Activated CD4-positive, alpha-beta T cell treated with anti-CD3 and anti-CD28 coated beads, Interleukin-2, amount 10 ng/mL, durations not matched to agents 7 days and 5 days (primary cell): ENCODE results near the gene ITPKC. TPM values are rescaled to one million over a fixed set of nuclear protein-coding genes. Genes with fewer than 3 reads are reported as not detected.
A peak's percentile ranks its signal among the peaks of the same experiment; 100 is the strongest.

ENCODE experiments used
- CTCF ChIA-PET: fragments of 350-600 bp; sonication (Branson Sonifier 250); formaldehyde crosslinking; loops from one replicate; lab custom pipeline; 2021; ENCODE audit warnings: antibody characterized with exemption; lab: Charles Lee
- POLR2A ChIA-PET: fragments of 350-600 bp; sonication (Branson Sonifier 250); formaldehyde crosslinking; loops from one replicate; lab custom pipeline; 2021; ENCODE audit warnings: antibody characterized with exemption; lab: Charles Lee
- DNase-seq: peaks from one replicate; pipeline ENCODE4 v3.0.0-alpha.2; 2020
- H3K27ac Mint-ChIP-seq: one replicate; pipeline ENCODE4 v1.8.0; 2021; ENCODE audit warnings: mild to moderate bottlenecking, moderate library complexity, mixed read lengths
- H3K27me3 Mint-ChIP-seq: one replicate; pipeline ENCODE4 v1.8.0; 2021; ENCODE audit warnings: mixed read lengths
- H3K36me3 Mint-ChIP-seq: one replicate; pipeline ENCODE4 v1.8.0; 2021; ENCODE audit warnings: low read depth, mixed read lengths
- H3K4me1 Mint-ChIP-seq: one replicate; pipeline ENCODE4 v1.8.0; 2021; ENCODE audit warnings: mixed read lengths
- H3K4me3 Mint-ChIP-seq: one replicate; pipeline ENCODE4 v1.8.0; 2021; ENCODE audit warnings: mild to moderate bottlenecking, moderate library complexity, mixed read lengths
- H3K9me3 Mint-ChIP-seq: one replicate; pipeline ENCODE4 v1.8.0; 2021; ENCODE audit warnings: mixed read lengths
- total RNA-seq, 2 experiments: library from RNA; stranded (reverse); gene quantifications; one replicate each; pipeline ENCODE4 v1.2.3, GENCODE V29; 2021

The ITPKC gene
- total RNA-seq, 2 experiments from 2014 or later = 4.8 TPM

DNA sequence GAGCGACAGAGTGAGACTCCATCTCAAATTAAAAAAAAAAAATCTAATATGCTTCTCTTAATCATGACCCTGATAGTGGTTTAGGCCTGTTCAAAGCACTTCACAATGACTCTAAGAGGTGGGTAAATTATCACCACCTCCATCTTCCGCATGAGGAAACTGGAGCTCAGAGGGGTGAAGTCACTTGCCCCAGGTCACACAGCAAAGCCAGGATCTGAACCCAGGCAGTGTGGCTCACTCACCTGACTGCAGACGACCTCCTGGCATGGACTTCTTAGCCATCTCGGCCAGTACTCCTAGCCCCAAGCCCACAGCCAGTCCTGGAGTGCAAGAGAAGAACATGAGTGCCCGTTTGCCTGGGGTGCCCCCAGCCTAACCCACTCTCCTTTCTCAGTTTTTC lies 7.1 kb upstream of the ITPKC start:
- DNase-seq = no peak
- ChIA-PET POLR2A (no interaction called here), CTCF (no interaction called here)
- Mint-ChIP-seq H3K27me3 (no peaks in the 10 kb centered on the region), H3K36me3 (peaks cover 32% of the 10 kb centered on the region), H3K9me3 (no peaks in the 10 kb centered on the region), H3K4me1 (peaks cover 22% of the 10 kb centered on the region), H3K4me3 (no peak overlapping the region), H3K27ac (no peak overlapping the region)

DNA sequence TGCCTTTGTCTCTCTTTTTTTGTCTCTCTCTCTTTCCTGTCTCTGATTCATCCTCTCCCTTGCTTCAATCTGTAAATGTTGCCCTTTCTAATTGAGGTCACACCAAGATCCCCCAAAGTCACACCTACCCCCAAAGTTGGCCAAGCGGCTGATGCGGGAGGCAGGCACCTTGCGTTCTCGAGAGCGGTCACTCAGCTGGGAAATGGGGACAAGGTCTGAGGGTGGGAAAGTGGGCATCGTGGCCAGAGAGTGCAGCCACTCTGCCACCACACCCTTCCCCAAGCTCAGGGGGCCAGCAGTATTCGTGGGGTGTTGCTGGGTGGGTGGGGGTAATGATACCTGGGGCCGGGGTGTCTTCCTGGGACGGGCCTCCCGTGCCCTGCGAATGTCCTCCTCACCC lies 3.0 kb upstream of the ITPKC start:
- Mint-ChIP-seq H3K4me3 (peak overlapping the region; percentile 53), H3K27me3 (no peaks in the 10 kb centered on the region), H3K36me3 (peaks cover 22% of the 10 kb centered on the region), H3K4me1 (peaks cover 54% of the 10 kb centered on the region), H3K9me3 (no peaks in the 10 kb centered on the region), H3K27ac (peak overlapping the region; percentile 54)
- DNase-seq = no peak
- CTCF ChIA-PET = interaction anchor here (0.5 to 0.6 kb wide), 2 partner anchors 309 to 1971 kb away, joined by 3 to 4 read pairs; no protein-coding TSS in a partner anchor
- POLR2A ChIA-PET = no interaction called here

DNA sequence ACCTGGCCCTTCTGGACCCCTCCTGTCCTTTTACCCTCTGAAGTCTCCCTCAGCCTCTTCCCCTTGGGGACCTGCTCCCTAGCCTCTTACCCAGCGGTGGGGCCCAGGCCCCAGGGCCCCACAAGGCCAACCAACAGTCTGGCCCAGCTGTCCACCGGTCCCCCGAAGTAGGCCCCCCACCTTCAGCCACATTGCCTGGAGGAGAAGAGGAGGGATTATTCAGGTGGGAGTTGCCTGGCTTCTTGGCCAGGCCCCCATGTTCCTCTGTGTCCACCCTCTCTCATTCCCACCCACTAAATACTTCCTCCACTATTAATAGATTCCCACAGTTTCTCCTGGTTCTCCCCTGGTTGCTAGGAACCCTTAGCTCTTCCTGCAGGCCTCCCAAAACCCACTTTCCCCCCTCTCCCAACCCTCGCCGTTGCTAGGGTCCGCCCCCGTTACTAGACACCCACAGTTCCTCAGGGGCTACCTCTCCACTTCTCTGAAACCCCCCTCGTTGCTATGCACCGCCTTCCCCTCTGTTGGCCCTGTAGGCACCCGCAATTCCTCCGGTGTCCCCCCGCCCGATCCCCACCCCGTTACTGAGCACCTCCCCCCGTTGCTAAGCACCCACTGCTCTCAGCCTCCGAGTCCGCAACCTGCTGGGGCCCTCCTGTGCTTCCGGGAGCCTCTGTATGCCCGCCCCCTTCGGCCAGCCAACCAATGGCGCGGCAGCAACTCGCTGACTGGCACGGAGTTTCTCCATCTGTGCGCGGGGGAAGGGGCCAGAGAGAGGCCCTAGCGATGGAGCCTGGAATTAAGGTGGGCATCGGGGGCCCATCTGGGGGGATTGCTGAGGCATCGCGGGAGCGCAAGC lies 2.2 kb upstream of the ITPKC start:
- no peaks in the 10 kb centered on the region for H3K27me3 Mint-ChIP-seq
- peaks cover 62% of the 10 kb centered on the region for H3K4me1 Mint-ChIP-seq
- H3K36me3 Mint-ChIP-seq = peaks cover 18% of the 10 kb centered on the region
- H3K27ac Mint-ChIP-seq = peak overlapping the region; percentile 97
- peak; percentile 95 for DNase-seq
- H3K4me3 Mint-ChIP-seq = peak overlapping the region; percentile 93
- H3K9me3 Mint-ChIP-seq = no peaks in the 10 kb centered on the region
- CTCF ChIA-PET = no interaction called here
- POLR2A ChIA-PET = no interaction called here

DNA sequence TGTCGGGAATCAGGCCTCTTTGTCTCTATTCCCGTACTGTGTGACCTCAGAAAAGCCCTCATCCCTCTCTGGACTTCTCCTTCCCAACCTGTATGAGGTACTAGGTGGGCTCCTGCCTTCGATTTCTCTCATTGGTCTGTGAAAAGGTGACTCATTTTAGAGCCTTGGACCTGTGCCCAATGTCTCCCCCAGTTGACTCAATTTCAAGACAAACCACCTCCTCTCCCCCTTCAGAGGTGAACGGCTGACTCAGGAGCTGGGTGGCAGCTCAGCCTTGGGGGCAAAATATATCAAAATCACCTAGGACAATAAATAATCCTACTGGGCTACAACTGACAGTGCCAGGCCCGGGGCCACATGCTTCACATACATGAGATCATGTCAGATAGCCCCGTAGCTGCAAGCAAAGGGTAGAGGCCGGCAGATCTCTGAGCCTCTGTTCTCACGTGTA lies 856 bp upstream of the ITPKC start:
- Mint-ChIP-seq H3K27me3 (no peaks in the 10 kb centered on the region), H3K4me3 (peak overlapping the region; percentile 93), H3K9me3 (no peaks in the 10 kb centered on the region), H3K4me1 (peaks cover 76% of the 10 kb centered on the region), H3K27ac (peak overlapping the region; percentile 97), H3K36me3 (peaks cover 21% of the 10 kb centered on the region)
- CTCF ChIA-PET = interaction anchor here (0.9 to 1.6 kb wide), 3 partner anchors 9 to 52 kb away, joined by 3 to 5 read pairs (median 3); no protein-coding TSS in a partner anchor
- DNase-seq = peak; percentile 25
- POLR2A ChIA-PET = interaction anchor here (0.6 kb wide), 1 partner anchor 547 kb away, joined by 3 read pairs; no protein-coding TSS in a partner anchor

DNA sequence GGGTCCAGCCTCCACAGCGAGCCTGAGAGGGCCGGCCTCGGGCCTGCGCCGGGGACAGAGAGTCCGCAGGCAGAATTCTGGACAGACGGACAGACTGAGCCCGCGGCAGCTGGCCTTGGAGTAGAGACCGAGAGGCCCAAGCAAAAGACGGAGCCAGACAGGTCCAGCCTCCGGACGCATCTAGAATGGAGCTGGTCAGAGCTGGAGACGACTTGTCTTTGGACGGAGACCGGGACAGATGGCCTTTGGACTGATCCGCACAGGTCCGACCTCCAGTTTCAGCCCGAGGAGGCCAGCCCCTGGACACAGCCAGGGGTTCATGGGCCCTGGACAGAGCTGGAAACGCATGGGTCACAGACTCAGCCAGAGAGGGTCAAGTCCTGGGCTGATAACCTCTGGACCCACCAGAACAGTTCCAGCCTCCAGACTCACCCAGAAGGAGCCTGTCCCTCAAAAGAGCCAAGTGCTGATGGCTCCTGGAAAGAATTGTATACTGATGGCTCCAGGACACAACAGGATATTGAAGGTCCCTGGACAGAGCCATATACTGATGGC lies 490 bp downstream of the ITPKC start:
- CTCF ChIA-PET = interaction anchor here (0.6 to 1.6 kb wide), 6 partner anchors 10 to 33 kb away, joined by 3 to 5 read pairs (median 4); partner anchors contain the start of genes ACTMAP and SNRPA
- POLR2A ChIA-PET = interaction anchor here (0.5 to 1.0 kb wide), 2 partner anchors 26 to 61 kb away, joined by 3 to 4 read pairs; partner anchors contain the start of gene RAB4B
- H3K27me3 Mint-ChIP-seq = no peaks in the 10 kb centered on the region
- H3K4me3 Mint-ChIP-seq = peak overlapping the region; percentile 81
- H3K4me1 Mint-ChIP-seq = peaks cover 73% of the 10 kb centered on the region
- H3K36me3 Mint-ChIP-seq = peaks cover 17% of the 10 kb centered on the region
- DNase-seq = no peak
- no peaks in the 10 kb centered on the region for H3K9me3 Mint-ChIP-seq
- H3K27ac Mint-ChIP-seq = peak overlapping the region; percentile 72

DNA sequence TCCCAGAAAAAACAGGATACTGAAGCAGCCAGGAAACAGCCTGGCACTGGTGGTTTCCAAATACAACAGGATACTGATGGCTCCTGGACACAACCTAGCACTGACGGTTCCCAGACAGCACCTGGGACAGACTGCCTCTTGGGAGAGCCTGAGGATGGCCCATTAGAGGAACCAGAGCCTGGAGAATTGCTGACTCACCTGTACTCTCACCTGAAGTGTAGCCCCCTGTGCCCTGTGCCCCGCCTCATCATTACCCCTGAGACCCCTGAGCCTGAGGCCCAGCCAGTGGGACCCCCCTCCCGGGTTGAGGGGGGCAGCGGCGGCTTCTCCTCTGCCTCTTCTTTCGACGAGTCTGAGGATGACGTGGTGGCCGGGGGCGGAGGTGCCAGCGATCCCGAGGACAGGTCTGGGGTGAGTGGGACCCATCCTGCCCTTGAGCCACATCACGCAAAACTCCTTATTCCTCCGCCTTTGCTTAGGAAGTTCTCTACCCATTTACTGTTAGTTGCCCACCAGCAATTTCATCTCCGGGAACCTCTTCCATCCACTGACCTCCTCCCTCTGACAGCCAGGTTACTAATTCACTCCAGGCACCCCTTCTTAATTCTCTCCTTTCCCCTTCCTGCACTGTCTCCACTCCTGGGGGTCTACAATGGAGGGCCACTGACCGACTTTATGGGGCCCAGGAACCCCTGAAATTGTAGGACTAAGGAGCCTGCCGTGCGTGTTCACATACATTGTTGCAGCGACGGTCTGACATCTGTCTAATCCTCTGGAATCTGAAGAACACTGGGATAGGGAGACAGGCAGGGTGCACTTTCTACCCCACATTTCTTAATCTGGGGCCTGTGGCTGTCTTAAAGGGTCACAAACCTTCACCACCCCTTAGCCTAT lies 1.2 kb downstream of the ITPKC start:
- Mint-ChIP-seq H3K27ac (peak overlapping the region; percentile 90), H3K4me1 (peaks cover 72% of the 10 kb centered on the region), H3K9me3 (no peaks in the 10 kb centered on the region), H3K4me3 (peak overlapping the region; percentile 81), H3K36me3 (peaks cover 13% of the 10 kb centered on the region), H3K27me3 (no peaks in the 10 kb centered on the region)
- ChIA-PET CTCF (interaction anchor here (0.6 to 1.5 kb wide), 4 partner anchors 10 to 32 kb away, joined by 3 to 5 read pairs (median 4); partner anchors contain the start of genes ACTMAP and SNRPA), POLR2A (no interaction called here)
- no peak for DNase-seq

DNA sequence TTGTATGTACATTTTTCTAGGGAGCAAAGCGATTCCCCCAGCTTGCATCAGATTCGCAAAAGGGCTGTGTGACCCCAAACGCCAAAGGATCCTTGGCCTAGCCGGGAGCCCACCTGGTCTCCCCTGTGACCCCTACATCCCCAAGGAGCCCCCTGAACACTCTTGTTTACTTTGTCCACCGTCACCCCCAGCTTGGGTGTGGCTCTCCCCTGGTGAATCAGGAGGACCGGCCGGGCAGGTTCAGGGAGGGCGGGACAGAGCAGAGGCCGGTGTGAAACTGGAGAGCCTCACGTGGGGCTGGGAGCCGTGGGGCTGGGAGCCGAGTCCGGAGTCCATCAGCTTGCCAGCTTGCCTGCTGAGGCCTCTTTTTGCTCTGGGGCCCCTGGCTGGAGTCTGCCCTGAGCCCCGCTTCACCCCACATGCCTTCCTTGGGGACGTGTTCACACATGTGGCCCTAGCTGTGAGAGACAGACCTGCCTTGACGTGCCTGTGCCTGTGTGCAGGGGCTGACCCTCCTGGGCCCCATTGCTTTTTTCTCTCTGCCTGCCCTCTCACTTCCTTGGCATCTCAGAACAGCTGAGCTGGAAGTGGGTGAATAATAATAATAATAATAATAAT lies 2.0 kb downstream of the ITPKC start:
- ChIA-PET POLR2A (no interaction called here), CTCF (interaction anchor here (0.6 to 1.0 kb wide), 3 partner anchors 15 to 455 kb away, joined by 3 read pairs; no protein-coding TSS in a partner anchor)
- Mint-ChIP-seq H3K27ac (peak overlapping the region; percentile 90), H3K4me3 (peak overlapping the region; percentile 81), H3K36me3 (peaks cover 19% of the 10 kb centered on the region), H3K9me3 (no peaks in the 10 kb centered on the region), H3K27me3 (no peaks in the 10 kb centered on the region), H3K4me1 (peaks cover 70% of the 10 kb centered on the region)
- DNase-seq = no peak

DNA sequence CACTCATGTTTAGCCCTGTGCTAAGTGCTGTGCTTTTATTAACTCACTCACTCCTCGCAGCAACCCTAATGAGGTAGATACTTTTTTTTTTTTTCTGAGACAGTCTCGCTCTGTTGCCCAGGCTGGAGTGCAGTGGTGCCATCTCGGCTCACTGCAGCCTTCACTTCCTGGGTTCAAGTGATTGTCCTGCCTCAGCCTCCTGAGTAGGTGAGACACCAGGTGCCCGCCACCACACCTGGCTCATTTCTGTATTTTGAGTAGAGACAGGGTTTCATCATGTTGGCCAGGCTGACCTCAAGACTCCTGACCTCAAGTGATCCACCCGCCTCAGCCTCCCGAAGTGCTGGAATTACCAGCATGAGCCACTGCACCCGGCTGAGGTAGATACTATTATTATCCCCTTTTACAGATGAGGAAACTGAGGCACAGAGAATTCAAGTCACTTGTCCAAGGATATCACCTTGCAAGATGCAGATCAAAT lies 2.5 kb downstream of the ITPKC start:
- CTCF ChIA-PET = interaction anchor here (0.6 to 1.0 kb wide), 3 partner anchors 15 to 455 kb away, joined by 3 read pairs; no protein-coding TSS in a partner anchor
- DNase-seq = no peak

DNA sequence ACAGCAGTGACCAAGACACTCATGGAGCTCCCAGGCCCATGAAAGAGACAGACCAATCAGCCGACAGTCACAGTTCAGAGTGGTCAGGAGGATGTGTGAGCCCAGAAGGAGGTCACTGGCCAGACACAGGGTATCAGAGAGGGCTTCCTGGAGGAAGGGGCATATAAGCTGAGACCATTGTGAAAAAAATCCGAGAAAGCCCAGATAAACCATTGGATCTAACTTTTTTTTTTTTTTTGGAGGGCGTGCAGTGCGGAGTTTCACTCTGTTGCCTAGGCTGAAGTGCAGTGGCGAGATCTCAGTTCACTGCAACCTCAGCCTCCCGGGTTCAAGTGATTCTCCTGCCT lies 4.2 kb downstream of the ITPKC start:
- no peak overlapping the region for H3K27ac Mint-ChIP-seq
- CTCF ChIA-PET = interaction anchor here (1.0 to 1.5 kb wide), 4 partner anchors 10 to 86 kb away, joined by 3 to 6 read pairs (median 4); no protein-coding TSS in a partner anchor
- no peaks in the 10 kb centered on the region for H3K27me3 Mint-ChIP-seq
- H3K4me3 Mint-ChIP-seq = no peak overlapping the region
- POLR2A ChIA-PET = no interaction called here
- no peaks in the 10 kb centered on the region for H3K9me3 Mint-ChIP-seq
- H3K36me3 Mint-ChIP-seq = peaks cover 31% of the 10 kb centered on the region
- H3K4me1 Mint-ChIP-seq = peaks cover 53% of the 10 kb centered on the region
- DNase-seq = no peak

More for the DNA sequence above, 2.5 kb downstream of the ITPKC start:
- no peaks in the 10 kb centered on the region for H3K9me3 Mint-ChIP-seq
- no peak overlapping the region for H3K27ac Mint-ChIP-seq
- POLR2A ChIA-PET = no interaction called here
- H3K27me3 Mint-ChIP-seq = no peaks in the 10 kb centered on the region
- H3K4me1 Mint-ChIP-seq = peaks cover 69% of the 10 kb centered on the region
- H3K4me3 Mint-ChIP-seq = peak overlapping the region; percentile 22
- H3K36me3 Mint-ChIP-seq = peaks cover 24% of the 10 kb centered on the region

DNA sequence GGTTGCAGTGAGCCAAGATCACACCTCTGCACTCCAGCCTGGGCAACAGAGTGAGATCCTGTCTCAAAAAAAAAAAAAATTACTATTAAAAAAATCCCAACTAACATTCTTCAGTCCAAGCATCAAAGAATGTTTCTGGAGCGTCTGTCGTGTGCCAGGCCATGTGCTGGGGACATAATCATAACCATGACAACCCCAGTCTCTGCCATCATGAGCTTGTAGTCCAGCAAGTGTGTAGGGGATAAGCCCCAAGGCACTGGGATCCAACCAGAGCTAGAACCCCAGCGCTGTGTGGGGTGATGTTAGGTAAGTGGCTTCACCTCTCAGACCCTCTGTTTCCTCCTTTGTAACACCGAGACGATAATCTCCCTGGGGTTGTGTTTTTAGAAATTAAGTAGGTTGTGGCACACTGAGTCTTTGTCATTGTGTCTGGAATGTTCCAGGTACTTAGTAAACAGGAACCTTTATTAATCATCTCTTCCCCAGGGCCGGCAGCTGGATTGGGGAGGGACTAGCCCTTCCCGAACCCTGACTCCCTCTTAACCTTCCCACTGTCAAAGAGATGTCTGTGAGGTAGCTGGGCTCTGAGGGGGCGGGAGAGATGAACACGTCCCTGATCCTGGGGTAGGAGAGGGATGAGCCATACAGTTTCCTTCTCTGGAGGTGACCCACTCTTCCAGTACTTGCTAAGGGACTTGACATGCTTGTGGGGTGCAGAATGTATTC lies 5.2 kb downstream of the ITPKC start:
- no peaks in the 10 kb centered on the region for H3K27me3 Mint-ChIP-seq
- peaks cover 48% of the 10 kb centered on the region for H3K4me1 Mint-ChIP-seq
- no peak overlapping the region for H3K27ac Mint-ChIP-seq

DNA sequence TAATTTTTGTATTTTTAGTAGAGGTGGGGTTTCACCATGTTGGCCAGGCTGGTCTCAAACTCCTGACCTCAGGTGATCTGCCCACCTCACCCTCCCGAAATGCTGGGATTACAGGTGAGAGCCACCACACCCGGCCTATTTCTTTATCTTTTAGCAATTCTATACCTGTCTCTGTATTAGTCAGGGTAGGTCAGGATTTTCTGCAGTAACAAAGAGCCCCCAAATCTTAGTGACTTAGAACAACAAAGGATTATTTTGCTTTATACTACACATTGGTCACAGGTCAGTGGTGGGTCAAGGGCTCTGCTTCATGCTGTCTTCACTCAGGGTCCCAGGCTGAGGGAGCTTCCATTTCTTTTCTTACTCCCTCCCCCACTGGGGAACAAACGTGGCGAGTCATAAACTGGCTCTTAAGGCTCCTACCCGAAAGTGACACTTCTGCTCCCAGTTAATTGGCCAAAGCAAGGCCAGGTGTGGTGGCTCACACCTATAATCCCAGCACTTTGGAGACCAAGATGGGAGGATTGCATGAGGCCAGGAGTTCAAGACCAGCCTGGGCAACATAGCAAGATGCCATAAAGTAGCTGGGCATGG lies 6.8 kb downstream of the ITPKC start:
- Mint-ChIP-seq H3K36me3 (peaks cover 40% of the 10 kb centered on the region), H3K4me3 (no peak overlapping the region), H3K27me3 (no peaks in the 10 kb centered on the region), H3K4me1 (peaks cover 36% of the 10 kb centered on the region), H3K9me3 (no peaks in the 10 kb centered on the region), H3K27ac (no peak overlapping the region)
- CTCF ChIA-PET = interaction anchor here (0.6 to 1.3 kb wide), 2 partner anchors 83 to 435 kb away, joined by 3 read pairs; no protein-coding TSS in a partner anchor
- POLR2A ChIA-PET = no interaction called here
- DNase-seq = no peak

More for the DNA sequence above, 5.2 kb downstream of the ITPKC start:
- Mint-ChIP-seq H3K9me3 (no peaks in the 10 kb centered on the region), H3K4me3 (no peak overlapping the region), H3K36me3 (peaks cover 38% of the 10 kb centered on the region)
- DNase-seq = no peak
- ChIA-PET CTCF (interaction anchor here (0.6 to 1.5 kb wide), 5 partner anchors 9 to 32 kb away, joined by 3 to 6 read pairs (median 4); partner anchors contain the start of genes ACTMAP and SNRPA), POLR2A (no interaction called here)
